Astrocyte of the hippocampus (primary cell): Measurements from ENCODE around the gene GALT.
A peak's percentile ranks its signal among the peaks of the same experiment; 100 is the strongest.

Experiments used
- DNase-seq: peaks from one replicate; pipeline ENCODE4 v3.0.0; 2011; ENCODE audit warnings: low read depth, low spot score

The GALT gene

GRCh38 chr9:34684145-34684544, 37.7 kb downstream of the GALT start:
- no peak for DNase-seq

- no peak for DNase-seq
These were observed 38.3 kb downstream of the GALT start for GRCh38 chr9:34684816-34685215.

GRCh38 chr9:34685591-34685990, 39.1 kb downstream of the GALT start:
- DNase-seq, result no peak

GRCh38 chr9:34686231-34686630, 39.8 kb downstream of the GALT start:
- no peak for DNase-seq

GRCh38 chr9:34686732-34687131, 40.3 kb downstream of the GALT start:
- no peak for DNase-seq

- DNase-seq, result no peak
These were observed 41.0 kb downstream of the GALT start for GRCh38 chr9:34687276-34688030.

- no peak for DNase-seq
These were observed 42.0 kb downstream of the GALT start for GRCh38 chr9:34688329-34689115.

GRCh38 chr9:34689116-34689470, 42.6 kb downstream of the GALT start:
- DNase-seq, result no peak

GRCh38 chr9:34689512-34689911, 43.0 kb downstream of the GALT start:
- DNase-seq, result no peak

- DNase-seq, result peak; percentile 13
These were observed 44.8 kb downstream of the GALT start, which contains the start of gene CCL19 for GRCh38 chr9:34690983-34691935. Gene CCL19, minus strand, starts transcription at chr9:34691276. Its CDS starts 137 bp downstream, at chr9:34691139.

GRCh38 chr9:34691936-34692315, 45.5 kb downstream of the GALT start:
- no peak for DNase-seq

- DNase-seq, result no peak
These were observed 47.1 kb downstream of the GALT start for GRCh38 chr9:34693560-34693959.

GRCh38 chr9:34694811-34695210, 48.3 kb downstream of the GALT start:
- DNase-seq, result no peak
